ENCODE results near the gene ZSCAN2. TPM values are rescaled to one million over a fixed set of nuclear protein-coding genes. Genes with fewer than 3 reads are reported as not detected.
A peak's percentile ranks its signal among the peaks of the same experiment; 100 is the strongest.

ZSCAN2 gene
- 7.3 TPM for polyA plus RNA-seq (2012; ENCODE audit: insufficient read length, low read depth)

- TF ChIP-seq TAF1 (IDR thresholded peaks at IDR 0.05; ENCODE audit: borderline replicate concordance, insufficient read depth, low read length) (no peak), POLR2AphosphoS5 (IDR thresholded peaks at IDR 0.05; ENCODE audit: low read depth, low read length) (peak; percentile 56; the same call in 1 of the 2 replicates), SIN3A (IDR thresholded peaks at IDR 0.05; ENCODE audit: borderline replicate concordance, insufficient read depth, low read length) (peak; percentile 75; the same call in 1 of the 2 replicates), FOXP2 (optimal IDR thresholded peaks at IDR 0.05; ENCODE audit: borderline replicate concordance, extremely low read depth, extremely low read length, insufficient read depth) (no peak), REST (IDR thresholded peaks at IDR 0.05; ENCODE audit: insufficient read depth in 1 of 2, low read depth in 2 of 2, low read length in 2 of 2) (no peak)
Measured at GRCh38 chr15:84600687-84601554, at the start of gene ZSCAN2. ZSCAN2 (plus strand) TSS chr15:84601009; CDS start chr15:84603928, 2,919 bp downstream.

- TF ChIP-seq REST (IDR thresholded peaks at IDR 0.05; ENCODE audit: insufficient read depth in 1 of 2, low read depth in 2 of 2, low read length in 2 of 2) (no peak), TAF1 (IDR thresholded peaks at IDR 0.05; ENCODE audit: borderline replicate concordance, insufficient read depth, low read length) (no peak), SIN3A (IDR thresholded peaks at IDR 0.05; ENCODE audit: borderline replicate concordance, insufficient read depth, low read length) (no peak), FOXP2 (optimal IDR thresholded peaks at IDR 0.05; ENCODE audit: borderline replicate concordance, extremely low read depth, extremely low read length, insufficient read depth) (no peak), POLR2AphosphoS5 (IDR thresholded peaks at IDR 0.05; ENCODE audit: low read depth, low read length) (no peak)
Measured at GRCh38 chr15:84552896-84553295, 47.9 kb upstream of the ZSCAN2 start.

- no peak for TF ChIP-seq SIN3A (IDR thresholded peaks at IDR 0.05; ENCODE audit: borderline replicate concordance, insufficient read depth, low read length)
- TF ChIP-seq POLR2AphosphoS5 (IDR thresholded peaks at IDR 0.05; ENCODE audit: low read depth, low read length) = no peak
- no peak for TF ChIP-seq REST (IDR thresholded peaks at IDR 0.05; ENCODE audit: insufficient read depth in 1 of 2, low read depth in 2 of 2, low read length in 2 of 2)
Measured at GRCh38 chr15:84570164-84570735, 30.6 kb upstream of the ZSCAN2 start.

GRCh38 chr15:84572231-84572630, 28.6 kb upstream of the ZSCAN2 start:
- TF ChIP-seq TAF1 (IDR thresholded peaks at IDR 0.05; ENCODE audit: borderline replicate concordance, insufficient read depth, low read length) = no peak
- TF ChIP-seq FOXP2 (optimal IDR thresholded peaks at IDR 0.05; ENCODE audit: borderline replicate concordance, extremely low read depth, extremely low read length, insufficient read depth) = no peak
- no peak for TF ChIP-seq SIN3A (IDR thresholded peaks at IDR 0.05; ENCODE audit: borderline replicate concordance, insufficient read depth, low read length)
- TF ChIP-seq REST (IDR thresholded peaks at IDR 0.05; ENCODE audit: insufficient read depth in 1 of 2, low read depth in 2 of 2, low read length in 2 of 2) = no peak
- TF ChIP-seq POLR2AphosphoS5 (IDR thresholded peaks at IDR 0.05; ENCODE audit: low read depth, low read length) = no peak

Measured in PFSK-1 (cell line).